Activated CD8-positive, alpha-beta memory T cell treated with anti-CD3 and anti-CD28 coated beads, Interleukin-2, amount 50 U/mL, for 24 hours (primary cell): ENCODE results near the gene LCA5L.
A peak's percentile ranks its signal among the peaks of the same experiment; 100 is the strongest.
"Not testable (repeated sequence)": the region's sequence is repeated elsewhere in the genome, so short reads cannot be mapped to it uniquely, and the experiment has no call there.

Experiments used
- DNase-seq: peaks from one replicate; pipeline ENCODE4 v3.0.0-alpha.2; 2020; ENCODE audit errors: extremely low read depth

Gene LCA5L

DNA sequence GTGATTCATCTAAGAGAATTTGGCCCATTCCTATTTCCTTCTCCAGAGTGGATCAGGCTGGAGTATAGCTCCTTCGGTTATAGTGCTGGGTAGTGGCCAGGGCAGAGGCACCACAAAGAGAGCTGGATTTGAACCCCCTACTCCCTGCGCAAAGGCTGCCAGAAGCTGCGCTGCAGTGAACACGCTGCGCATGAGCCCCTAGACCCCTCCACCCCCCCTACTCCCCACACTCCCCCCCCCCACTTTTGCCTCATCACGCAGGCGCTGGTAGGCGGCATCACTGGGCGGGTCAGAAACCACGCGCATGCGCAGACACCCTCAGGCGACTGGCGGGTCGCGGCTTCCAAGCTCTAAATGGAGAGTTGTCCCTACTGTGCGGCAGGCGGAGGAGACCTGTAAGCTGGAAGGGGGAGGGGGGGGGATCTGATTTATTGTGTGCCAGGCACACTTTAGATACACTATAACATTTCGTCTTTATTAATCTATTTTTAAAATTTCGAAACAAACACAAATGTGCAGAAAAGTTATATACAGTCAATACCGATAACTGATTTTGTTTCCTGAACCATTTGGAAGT is 58.0 kb downstream of the LCA5L start:
- DNase-seq, result peak; percentile 69

DNA sequence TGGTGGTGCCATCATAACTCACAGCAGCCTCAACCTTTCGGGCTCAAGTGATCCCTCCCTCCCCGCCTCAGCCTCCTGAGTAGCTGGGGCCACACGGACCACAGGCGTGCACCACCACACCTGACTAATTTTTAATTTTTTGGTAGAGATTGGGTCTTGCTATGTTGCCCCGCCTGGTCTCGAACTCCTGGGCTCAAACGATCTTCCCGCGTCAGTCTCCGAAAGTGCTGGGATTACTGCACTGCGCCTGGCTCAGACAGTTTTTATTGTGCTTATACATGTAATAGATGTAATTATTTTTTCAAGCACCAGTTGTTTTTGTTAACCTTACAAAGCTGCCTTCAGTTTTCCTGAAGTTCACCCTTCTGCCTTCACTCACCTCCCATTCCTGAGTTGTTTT is 58.7 kb downstream of the LCA5L start:
- no peak for DNase-seq

DNA sequence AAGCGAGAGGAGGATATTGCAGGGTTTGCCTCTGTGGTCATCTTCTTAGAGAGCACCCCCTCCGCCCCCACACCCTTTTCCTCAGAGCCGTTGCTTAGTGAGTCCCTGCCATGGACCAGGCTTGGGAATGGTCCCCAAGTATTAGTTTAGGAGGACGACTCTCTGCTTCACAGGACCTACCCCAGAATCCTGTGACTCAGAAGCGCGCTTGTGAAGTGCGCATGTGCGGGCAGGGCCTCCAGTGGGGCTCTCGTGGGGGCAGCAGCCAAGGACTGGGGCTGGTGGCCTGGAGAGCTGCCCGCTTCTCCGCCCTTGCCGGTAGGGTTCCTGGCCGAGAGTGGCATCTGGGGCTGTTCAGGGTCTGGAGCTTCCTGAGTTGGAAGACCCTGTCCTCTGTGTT is 59.4 kb downstream of the LCA5L start:
- DNase-seq, result no peak

DNA sequence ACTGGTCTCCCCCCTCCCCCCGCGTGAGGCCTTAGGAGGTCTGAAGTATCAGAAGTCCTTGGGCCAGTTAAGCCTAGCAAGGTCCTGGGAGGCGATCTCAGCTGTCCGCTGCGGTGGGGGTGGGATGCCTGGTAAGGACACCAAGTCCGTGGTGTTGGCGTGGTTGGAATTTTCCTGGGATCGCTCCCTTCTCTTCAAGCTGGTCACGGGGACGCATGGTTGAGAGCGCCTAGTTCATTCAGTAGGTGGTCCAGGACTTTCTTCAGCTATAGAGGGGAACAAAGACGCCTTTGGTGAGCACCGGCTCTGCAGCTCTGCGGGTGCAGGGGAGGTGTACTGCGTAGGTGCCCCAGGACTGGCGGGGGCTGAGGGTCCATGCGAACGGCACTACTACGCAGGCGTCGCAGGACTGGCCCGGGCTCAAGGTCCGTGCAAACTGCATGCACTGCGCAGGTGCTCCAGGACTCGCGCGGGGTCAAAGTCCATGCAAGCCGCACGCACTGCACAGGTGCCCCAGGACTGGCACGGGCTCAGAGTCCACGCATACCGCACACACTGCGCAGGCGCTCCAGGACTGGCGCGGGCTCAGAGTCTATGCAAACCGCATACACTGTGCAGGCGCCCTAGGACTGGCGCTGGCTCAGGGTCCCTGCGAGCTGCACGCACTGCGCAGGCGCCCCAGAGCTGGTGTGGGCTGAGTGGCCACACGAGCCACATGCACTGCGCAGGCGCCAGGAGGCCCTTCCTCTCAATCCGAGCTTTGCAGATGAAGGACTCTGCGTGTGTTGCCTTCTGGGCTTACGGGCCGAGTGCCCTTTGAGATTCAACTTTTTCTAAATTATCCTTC is 60.1 kb downstream of the LCA5L start:
- peak; percentile 31 for DNase-seq

DNA sequence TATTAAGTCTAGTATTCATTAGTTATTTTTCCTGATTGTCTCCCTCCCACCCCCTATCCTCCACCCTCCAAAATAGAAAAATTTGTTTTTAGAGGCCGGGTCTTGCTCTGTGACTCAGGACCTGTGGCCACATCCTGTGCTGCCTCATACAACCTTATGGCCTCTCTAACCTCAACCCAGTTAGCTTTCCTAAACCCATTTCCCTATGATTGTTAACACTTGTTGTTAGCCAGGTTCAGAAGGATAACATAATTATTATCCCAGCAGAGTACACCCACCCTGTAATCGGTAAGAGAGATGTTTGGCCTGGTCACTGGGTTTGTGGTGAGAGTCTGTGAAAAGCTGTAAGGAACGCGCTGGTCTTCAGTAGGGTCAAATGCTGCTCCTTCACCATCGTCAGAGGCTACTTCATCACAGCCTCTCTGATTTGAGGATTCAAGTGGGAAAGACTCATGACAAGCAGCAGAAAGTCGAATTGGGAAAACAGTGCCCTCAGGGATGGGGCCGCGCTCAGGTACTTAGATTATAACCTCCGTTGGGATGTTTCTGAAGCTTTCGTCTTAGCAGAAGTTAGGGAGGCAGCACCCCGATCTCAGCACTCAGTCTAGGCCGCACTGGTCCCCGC is 60.8 kb downstream of the LCA5L start:
- DNase-seq, result no peak

DNA sequence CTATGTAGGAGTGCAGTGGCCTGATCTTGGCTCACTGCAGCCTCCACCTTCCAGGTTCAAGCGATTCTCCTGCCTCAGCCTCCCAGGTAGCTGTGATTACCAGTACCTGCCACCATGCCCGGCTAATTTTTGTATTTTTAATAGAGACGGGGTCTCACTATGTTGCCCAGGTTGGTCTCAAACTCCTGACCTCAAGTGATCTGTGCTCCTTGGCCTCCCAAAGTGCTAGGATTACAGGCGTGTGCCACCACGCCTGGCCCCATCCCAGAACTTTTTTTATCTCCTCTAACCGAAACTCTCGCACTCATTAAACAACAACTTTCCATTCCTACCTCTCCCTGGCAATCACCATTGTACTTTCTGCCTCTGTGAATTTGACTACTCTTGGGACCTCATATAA is 63.5 kb downstream of the LCA5L start:
- DNase-seq, result not testable (repeated sequence)

DNA sequence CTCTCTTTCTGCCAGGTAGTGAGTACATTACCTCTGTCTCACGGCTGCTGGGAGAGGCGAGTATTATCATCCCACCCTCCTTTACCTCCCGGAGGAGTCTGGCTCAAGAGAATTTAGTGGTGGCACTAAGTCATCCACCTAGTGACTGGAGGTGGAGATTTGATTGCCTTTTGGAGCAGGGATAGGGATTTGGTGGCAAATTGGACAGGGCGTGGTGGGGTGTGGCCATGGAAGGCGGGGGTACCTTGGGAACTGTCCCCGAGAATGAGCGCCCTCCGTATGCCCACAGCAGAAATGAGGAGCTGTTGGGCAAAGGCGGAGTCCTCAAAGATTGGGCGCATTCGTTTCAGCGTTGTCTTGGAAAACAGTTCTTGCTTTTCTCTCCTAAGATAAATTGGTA is 64.6 kb downstream of the LCA5L start:
- DNase-seq, result no peak

DNA sequence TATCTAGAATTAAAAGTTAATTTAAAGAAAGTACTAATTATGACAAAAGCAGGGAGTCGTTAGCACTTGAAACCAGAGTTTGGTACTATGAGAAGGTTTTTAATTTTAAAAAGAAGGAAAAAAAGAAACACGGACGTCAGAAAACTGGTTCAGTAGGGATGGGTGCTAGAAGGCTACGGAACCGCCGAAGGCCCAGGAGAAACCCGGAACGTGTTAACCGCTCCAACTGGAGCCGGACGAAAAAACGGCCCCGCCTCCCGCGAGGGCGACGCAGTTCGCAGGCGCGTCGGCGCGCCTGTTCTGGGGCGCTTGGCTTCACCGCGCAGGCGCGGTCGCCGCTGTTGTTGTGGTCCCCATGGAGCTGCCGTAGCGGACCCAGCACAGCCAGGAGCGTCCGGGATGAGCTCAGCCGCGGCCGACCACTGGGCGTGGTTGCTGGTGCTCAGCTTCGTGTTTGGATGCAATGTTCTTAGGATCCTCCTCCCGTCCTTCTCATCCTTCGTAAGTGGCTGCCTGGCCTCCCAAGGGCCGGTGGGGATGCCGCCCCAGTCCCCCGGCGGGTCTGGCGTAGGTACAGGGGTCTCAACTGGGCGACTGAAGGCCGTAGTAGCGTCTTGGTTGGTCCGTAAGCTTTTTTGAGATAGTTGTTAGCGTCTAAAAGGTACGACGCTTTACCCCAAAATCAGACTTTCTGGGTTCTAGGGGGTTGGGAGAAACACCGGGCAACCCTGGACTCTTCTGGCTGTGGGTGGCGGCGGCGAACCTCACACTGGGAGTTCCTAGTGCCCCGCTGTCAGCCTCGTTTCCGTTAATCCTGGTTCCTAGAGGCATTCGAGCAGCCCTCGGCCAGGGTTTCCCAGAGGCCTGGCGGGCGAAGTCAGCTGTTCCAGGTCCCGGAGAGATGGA is 65.3 kb downstream of the LCA5L start:
- DNase-seq, result peak; percentile 81

DNA sequence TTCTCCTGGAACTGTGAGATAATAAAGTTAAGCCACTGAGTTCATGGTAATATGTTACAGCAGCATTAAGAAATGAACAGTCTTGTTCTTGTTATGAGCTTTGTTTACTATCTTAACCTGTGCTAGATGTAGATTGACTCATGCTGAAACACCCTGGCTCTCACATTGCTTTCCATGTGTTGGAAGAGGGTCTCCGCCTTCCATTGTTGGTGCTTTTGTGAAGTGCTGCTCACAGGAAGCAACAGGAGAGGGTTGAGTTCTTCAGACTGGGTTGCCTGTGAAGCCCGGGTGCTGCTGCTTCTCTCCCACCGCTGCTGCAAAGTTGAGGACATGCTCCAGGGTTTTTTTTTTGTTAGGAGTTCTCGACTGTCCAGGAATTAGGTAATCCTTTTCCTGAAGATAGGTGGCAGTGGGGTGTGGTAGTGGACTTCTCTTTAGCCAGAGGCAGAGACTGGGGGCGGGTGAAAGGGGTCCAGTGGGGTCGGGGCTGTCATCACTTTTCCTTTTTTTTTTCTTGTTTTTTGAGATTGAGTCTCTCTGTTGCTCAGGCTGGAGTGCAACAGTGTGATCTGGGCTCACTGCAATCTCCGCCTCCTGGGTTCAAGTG is 68.0 kb downstream of the LCA5L start:
- no peak for DNase-seq

DNA sequence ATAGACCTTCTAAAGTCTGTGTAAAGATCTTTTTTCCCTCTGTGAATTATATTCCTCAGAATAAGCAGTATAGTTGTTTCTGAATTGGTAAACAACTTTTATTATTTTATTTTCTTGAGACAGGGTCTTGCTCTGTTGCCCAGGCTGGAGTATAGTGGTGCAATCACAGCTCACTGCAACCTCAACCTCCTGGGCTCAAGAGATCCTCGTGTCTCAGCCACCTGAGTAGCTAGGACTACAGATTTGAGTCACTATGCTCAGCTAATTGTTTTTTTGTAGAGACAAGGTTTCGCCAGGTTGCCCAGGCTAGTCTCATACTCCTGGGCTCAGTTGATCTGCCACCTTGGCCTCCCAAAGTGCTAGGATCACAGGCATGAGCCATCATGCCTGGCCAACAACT is 70.1 kb downstream of the LCA5L start:
- DNase-seq, result no peak

DNA sequence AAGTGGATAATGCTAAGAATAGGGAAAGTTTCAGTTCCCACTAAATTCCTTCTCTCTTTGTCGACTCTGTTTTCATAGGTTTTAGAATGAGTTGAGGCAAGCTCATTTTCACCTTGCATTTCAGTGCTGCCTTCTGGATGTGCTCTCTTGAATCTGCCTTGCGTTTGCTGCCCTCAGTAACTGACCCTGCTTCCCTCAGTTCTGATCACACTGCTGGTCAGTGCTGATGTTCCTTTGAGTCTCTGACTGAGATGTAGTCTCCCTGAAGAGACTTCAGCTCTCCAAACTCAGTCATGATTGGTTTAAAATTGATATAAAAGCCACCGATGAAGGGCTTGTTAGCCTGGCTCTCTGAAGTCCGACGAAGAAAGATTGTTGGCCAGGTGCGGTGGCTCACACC is 71.5 kb downstream of the LCA5L start:
- no peak for DNase-seq

DNA sequence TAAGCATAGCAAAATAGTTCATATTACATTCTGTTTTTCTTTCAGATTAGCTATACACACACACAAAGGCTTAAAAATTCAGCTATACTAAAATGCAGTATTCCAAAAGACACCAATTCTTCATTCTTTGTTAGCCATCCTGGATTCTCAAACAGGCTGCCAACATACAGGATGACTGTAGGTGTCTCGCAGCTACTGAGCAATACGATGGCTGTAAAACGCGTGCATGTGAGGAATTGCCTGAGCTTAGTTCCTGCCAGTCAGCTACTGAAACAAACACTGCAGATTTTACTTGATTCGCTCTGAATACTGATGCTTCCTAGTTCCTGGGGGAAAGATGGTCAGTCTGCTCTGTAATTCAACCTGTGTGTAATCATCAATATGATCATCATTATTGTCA is 71.9 kb downstream of the LCA5L start:
- no peak for DNase-seq

DNA sequence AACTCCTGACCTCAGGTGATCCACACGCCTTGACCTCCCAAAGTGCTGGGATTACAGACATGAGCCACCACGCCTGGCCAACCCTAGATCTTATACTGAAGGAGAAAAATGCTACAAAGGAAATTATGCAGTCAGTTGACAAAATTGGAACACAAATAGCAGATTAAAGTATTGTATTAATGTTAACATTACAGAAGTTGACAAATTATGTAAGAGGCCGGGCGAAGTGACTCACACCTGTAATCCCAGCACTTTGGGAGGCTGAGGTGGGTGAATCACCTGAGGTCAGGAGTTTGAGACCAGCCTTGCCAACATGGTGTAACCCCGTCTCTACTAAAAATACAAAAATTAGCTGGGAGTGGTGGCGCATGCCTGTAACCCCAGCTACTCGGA is 75.7 kb downstream of the LCA5L start:
- not testable (repeated sequence) for DNase-seq

DNA sequence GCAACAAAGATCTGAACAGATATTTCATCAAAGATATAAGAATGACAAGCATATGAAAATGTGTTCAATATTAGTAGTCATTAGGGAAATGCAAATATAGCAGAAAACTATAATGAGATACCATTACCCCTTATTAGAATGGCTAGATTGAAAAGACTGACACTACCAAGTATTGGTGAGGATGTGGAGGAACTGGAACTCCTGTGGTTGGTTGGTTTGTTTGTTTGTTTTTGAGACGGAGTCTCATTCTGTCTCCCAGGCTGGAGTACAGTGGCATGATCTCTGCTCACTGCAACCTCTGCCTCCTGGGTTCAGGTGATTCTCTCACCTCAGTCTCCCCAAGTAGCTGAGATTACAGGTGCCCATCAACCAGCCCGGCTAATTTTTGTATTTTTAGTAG is 77.8 kb downstream of the LCA5L start:
- DNase-seq, result no peak

DNA sequence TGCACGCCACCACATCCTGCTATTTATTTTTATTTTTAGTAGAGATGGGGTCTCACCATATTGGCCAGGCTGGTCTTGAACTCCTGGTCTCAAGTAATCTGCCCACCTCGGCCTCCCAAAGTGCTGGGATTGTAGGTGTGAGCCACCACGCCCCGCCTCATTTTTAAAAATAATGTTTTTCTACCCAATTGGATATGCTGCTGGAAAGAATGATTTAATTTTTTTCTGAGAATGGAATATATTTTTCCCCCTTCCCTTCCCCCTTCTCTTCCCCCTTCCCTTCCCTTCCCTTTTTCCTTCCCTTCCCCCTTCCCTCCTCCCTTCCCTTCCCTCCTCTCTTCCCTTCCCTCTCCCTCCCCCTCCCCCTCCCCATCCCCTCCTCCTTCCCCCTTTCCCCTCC is 79.0 kb downstream of the LCA5L start:
- DNase-seq, result no peak

DNA sequence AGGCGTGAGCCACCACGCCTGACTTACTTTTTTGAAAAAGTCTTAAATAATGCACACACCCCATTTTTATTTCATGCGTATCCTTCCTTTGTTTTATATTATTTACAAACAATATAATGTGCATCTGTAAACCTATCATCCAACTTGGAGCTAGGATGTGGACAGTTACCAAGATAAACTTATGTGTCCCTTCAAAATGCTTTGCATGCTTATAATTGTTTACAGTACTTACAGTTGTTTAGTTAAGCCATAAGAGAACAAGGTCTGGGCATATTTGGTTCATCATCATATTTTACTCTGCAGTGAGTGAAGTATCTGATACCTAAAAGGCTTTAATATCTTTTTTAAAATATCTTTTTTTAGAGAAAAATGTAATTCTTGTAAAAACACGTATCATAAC is 80.6 kb downstream of the LCA5L start:
- no peak for DNase-seq

DNA sequence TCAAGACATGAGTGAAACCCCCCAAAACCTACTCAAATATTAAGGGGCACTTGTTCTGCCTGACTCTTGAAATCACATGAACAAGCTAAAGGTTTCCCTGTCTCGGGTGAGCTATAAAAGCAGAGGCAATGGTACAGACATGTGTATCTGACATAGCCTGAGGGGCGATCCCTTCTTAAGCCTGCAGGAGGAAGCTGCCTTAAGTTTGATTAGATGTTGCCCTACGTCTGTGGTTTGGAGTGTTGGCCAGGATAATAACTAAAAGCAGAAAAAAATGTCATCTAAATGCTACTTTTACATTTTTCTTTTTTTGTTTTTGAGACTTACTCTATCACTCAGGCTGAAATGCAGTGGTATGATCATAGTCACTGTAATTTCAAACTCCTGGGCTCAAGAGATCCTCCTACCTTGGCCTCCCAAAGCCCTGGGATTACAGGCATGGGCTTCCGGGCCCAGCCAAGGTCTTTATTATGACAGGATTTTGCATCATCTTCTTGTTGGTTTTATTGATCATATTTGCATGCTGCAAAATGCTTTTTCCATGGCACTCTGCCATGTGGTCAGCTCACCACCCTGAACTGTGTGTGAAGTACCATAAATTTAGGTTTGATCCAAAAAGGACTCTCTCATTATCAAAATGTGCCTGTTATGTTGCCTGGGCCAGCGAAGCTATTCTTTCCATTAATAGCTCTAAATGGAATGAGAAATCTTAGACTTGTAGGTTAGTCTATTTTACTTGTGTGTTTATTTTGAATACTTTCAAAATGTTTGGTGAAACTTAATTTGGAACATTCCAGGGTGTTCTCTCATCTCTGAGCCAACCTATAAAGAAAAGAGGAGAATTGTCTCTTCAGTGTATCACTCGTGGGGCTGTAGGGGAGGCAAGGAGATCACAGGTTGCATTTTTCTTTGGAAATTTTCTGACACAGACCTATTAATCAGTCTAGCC is 81.7 kb downstream of the LCA5L start:
- no peak for DNase-seq

DNA sequence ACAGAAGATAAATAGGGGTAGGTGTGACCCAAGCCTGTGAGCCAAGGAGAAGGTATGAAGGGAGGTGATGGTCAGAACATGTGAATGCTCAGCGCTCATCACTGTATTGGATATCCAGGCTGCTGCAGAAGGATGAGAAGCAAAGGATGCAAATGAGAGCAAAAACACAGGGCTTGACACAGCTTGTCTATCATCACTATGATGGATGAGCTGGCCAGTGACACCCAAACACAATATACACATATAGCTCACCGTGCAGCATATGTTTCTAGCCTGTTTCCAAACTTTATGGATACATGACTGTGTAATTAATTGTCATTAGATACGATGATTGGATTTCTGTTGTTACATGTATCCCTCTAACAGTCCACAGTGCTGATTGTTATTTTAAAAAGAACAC is 82.8 kb downstream of the LCA5L start:
- DNase-seq, result no peak

DNA sequence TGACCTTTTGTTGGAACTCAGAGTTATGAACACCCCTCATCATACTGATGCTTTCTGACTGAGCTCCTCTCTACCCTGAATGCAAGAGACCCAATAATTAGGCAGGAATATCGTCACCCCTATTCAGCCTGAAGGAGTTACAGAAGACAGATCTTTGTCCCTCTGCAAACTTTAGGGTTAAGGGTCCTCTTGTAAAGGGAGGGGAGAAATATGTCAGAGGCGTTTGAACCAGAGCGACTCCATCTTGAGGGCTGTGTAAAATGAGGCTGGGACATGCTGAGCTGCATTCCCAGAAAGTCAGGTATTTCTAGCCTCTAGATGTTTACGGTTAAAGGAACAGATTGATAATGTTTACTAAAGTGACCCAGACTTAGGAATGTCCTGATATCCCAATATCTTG is 86.2 kb downstream of the LCA5L start:
- no peak for DNase-seq
